ENCODE results near the gene KRTAP15-1.
A peak's percentile ranks its signal among the peaks of the same experiment; 100 is the strongest.

Gene KRTAP15-1

DNA sequence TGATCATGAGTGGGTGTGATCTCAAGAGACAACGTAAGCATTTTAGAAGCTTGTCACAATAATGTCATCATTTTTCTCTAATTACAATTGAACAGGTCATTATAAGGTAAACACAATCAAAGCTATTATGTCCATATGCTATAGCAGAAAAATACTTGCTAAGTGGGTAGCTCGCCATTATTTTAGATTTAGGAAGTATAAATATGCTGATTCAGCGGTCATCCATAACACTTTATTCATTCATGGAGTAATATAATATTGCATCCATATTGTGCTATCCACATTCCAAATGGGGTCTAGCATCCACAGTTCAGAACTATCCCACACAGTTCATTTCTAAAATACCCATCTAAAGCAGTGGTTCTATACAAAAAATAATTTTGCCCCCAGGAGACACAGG is 8.4 kb downstream of the KRTAP15-1 start:
- H3K4me3 ChIP-seq (ENCODE audit: low read length): no peak overlapping the region
- DNase-seq (ENCODE audit: low read depth): no peak
- TF ChIP-seq, protein P1, sequence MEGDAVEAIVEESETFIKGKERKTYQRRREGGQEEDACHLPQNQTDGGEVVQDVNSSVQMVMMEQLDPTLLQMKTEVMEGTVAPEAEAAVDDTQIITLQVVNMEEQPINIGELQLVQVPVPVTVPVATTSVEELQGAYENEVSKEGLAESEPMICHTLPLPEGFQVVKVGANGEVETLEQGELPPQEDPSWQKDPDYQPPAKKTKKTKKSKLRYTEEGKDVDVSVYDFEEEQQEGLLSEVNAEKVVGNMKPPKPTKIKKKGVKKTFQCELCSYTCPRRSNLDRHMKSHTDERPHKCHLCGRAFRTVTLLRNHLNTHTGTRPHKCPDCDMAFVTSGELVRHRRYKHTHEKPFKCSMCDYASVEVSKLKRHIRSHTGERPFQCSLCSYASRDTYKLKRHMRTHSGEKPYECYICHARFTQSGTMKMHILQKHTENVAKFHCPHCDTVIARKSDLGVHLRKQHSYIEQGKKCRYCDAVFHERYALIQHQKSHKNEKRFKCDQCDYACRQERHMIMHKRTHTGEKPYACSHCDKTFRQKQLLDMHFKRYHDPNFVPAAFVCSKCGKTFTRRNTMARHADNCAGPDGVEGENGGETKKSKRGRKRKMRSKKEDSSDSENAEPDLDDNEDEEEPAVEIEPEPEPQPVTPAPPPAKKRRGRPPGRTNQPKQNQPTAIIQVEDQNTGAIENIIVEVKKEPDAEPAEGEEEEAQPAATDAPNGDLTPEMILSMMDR (IDR thresholded peaks at IDR 0.05; ENCODE audit: insufficient read depth, low read depth, low read length, missing control alignments): no peak

GRCh38 chr21:30463713-30464112 is 23.6 kb downstream of the KRTAP15-1 start:
- DNase-seq (ENCODE audit: low read depth): peak; percentile 30
- H3K4me3 ChIP-seq (ENCODE audit: low read length): no peak overlapping the region
- TF ChIP-seq, protein P1 (IDR thresholded peaks at IDR 0.05; ENCODE audit: insufficient read depth, low read depth, low read length, missing control alignments): peak; percentile 73

- no peak overlapping the region for H3K4me3 ChIP-seq (ENCODE audit: low read length)
- no peak for DNase-seq (ENCODE audit: low read depth)
- TF ChIP-seq, protein P1 (IDR thresholded peaks at IDR 0.05; ENCODE audit: insufficient read depth, low read depth, low read length, missing control alignments): no peak
These were observed 29.0 kb downstream of the KRTAP15-1 start for GRCh38 chr21:30468900-30469714.

- TF ChIP-seq, protein P1 (IDR thresholded peaks at IDR 0.05; ENCODE audit: insufficient read depth, low read depth, low read length, missing control alignments): no peak
- peak; percentile 79 for DNase-seq (ENCODE audit: low read depth)
- no peak overlapping the region for H3K4me3 ChIP-seq (ENCODE audit: low read length)
These were observed 37.9 kb downstream of the KRTAP15-1 start for GRCh38 chr21:30478004-30478403.

- TF ChIP-seq, protein P1 (IDR thresholded peaks at IDR 0.05; ENCODE audit: insufficient read depth, low read depth, low read length, missing control alignments): no peak
- no peak for DNase-seq (ENCODE audit: low read depth)
- no peak overlapping the region for H3K4me3 ChIP-seq (ENCODE audit: low read length)
These were observed 39.2 kb downstream of the KRTAP15-1 start for GRCh38 chr21:30479259-30479658.

- peak; percentile 64 for DNase-seq (ENCODE audit: low read depth)
- H3K4me3 ChIP-seq (ENCODE audit: low read length): no peak within 1 kb of the TSS
- TF ChIP-seq, protein P1 (IDR thresholded peaks at IDR 0.05; ENCODE audit: insufficient read depth, low read depth, low read length, missing control alignments): no peak
These were observed 40.1 kb downstream of the KRTAP15-1 start, which contains the start of gene KRTAP19-1 for GRCh38 chr21:30480145-30480544. KRTAP19-1 (minus strand) TSS chr21:30480367; CDS start chr21:30480317, 50 bp downstream.

- no peak overlapping the region for H3K4me3 ChIP-seq (ENCODE audit: low read length)
- TF ChIP-seq, protein P1 (IDR thresholded peaks at IDR 0.05; ENCODE audit: insufficient read depth, low read depth, low read length, missing control alignments): no peak
- DNase-seq (ENCODE audit: low read depth): peak; percentile 85
These were observed 42.1 kb downstream of the KRTAP15-1 start for GRCh38 chr21:30482130-30482529.
